Measurements from ENCODE around the gene KRT2. TPM values are rescaled to one million over a fixed set of nuclear protein-coding genes. Genes with fewer than 3 reads are reported as not detected.

The KRT2 gene
- total RNA-seq, 1 experiment from 2014 or later, result not detected

DNA sequence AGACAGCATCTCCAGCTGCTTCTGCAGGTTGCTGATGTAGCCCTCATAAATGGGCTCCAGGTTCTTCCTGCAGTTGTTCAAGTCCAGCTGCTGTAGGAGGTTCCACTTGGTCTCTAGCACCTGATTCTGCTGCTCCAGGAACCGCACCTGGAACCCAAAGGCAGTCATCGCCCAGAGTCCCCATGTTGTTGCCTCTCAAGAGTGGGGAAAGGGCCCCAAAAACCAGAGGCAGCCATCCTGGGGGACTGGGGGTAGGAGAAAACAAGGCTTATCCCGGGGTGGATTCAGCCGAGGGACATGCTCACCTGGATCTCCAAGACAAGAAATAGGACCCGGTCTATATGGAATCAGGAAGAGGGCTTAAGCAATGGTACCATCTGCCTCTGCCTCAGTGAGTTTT is 53.0 kb downstream of the KRT2 start:
- ChIA-PET POLR2A (interaction anchor here (0.6 kb wide), 1 partner anchor 18 kb away, joined by 3 read pairs; no protein-coding TSS in a partner anchor), CTCF (interaction anchor here (0.8 kb wide), 1 partner anchor 77 kb away, joined by 3 read pairs; no protein-coding TSS in a partner anchor)
- intact Hi-C loops (cut with micrococcal nuclease), result loop anchor here (10.0 kb wide), 1 partner anchor 116 kb away; no protein-coding TSS in a partner anchor
- no TSS peak for BruUV-seq (replicated peaks)
- H3K4me3 Mint-ChIP-seq (ENCODE audit: unreplicated experiment), result no peak overlapping the region
- DNase-seq (ENCODE audit: unreplicated experiment), result no peak
- TF ChIP-seq, protein P1, sequence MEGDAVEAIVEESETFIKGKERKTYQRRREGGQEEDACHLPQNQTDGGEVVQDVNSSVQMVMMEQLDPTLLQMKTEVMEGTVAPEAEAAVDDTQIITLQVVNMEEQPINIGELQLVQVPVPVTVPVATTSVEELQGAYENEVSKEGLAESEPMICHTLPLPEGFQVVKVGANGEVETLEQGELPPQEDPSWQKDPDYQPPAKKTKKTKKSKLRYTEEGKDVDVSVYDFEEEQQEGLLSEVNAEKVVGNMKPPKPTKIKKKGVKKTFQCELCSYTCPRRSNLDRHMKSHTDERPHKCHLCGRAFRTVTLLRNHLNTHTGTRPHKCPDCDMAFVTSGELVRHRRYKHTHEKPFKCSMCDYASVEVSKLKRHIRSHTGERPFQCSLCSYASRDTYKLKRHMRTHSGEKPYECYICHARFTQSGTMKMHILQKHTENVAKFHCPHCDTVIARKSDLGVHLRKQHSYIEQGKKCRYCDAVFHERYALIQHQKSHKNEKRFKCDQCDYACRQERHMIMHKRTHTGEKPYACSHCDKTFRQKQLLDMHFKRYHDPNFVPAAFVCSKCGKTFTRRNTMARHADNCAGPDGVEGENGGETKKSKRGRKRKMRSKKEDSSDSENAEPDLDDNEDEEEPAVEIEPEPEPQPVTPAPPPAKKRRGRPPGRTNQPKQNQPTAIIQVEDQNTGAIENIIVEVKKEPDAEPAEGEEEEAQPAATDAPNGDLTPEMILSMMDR (IDR thresholded peaks at IDR 0.05; ENCODE audit: unreplicated experiment), result no peak
- no peaks in the 10 kb centered on the region for H3K36me3 Mint-ChIP-seq (ENCODE audit: insufficient read depth, unreplicated experiment)
- peaks cover 8% of the 10 kb centered on the region for H3K9me3 Mint-ChIP-seq (ENCODE audit: unreplicated experiment)
- H3K4me1 Mint-ChIP-seq (ENCODE audit: insufficient read depth, unreplicated experiment), result no peaks in the 10 kb centered on the region
- no peak overlapping the region for H3K27ac Mint-ChIP-seq (ENCODE audit: low read depth, unreplicated experiment)
- H3K27me3 Mint-ChIP-seq (ENCODE audit: insufficient read depth, unreplicated experiment), result peaks cover 38% of the 10 kb centered on the region

Other genes with a start within 250 kb of the KRT2 start
- not detected in 2 replicates for gene KRT82, start 245.9 kb downstream of the KRT2 start, total RNA-seq (2022)
- not detected in 2 replicates for gene KRT75, start 217.8 kb downstream of the KRT2 start, total RNA-seq (2022)
- gene KRT6B, start 200.1 kb downstream of the KRT2 start, total RNA-seq (2022), result 2.3 and 3.3 TPM in 2 replicates
- gene KRT6C, start 178.4 kb downstream of the KRT2 start, total RNA-seq (2022), result 0.19 and 0.44 TPM in 2 replicates
- gene KRT6A, start 159.0 kb downstream of the KRT2 start, total RNA-seq (2022), result 1,403 and 1,688 TPM in 2 replicates
- gene KRT5, start 131.8 kb downstream of the KRT2 start, total RNA-seq (2022), result 1,273 and 3,552 TPM in 2 replicates
- not detected in 2 replicates for gene KRT71, start 99.1 kb downstream of the KRT2 start, total RNA-seq (2022)
- not detected in 2 replicates for gene KRT74, start 78.4 kb downstream of the KRT2 start, total RNA-seq (2022)
- not detected in 2 replicates for gene KRT72, start 50.7 kb downstream of the KRT2 start, total RNA-seq (2022)
- gene KRT73, start 33.7 kb downstream of the KRT2 start, total RNA-seq (2022), result not detected in 2 replicates
- not detected in 2 replicates for gene KRT1, start 28.2 kb upstream of the KRT2 start, total RNA-seq (2022)
- not detected in 2 replicates for gene KRT77, start 51.3 kb upstream of the KRT2 start, total RNA-seq (2022)
- not detected in 2 replicates for gene KRT76, start 125.1 kb upstream of the KRT2 start, total RNA-seq (2022)
- gene KRT3, start 143.9 kb upstream of the KRT2 start, total RNA-seq (2022), result not detected in 2 replicates
- not detected in 2 replicates for gene KRT4, start 161.9 kb upstream of the KRT2 start, total RNA-seq (2022)
- not detected in 2 replicates for gene KRT79, start 182.1 kb upstream of the KRT2 start, total RNA-seq (2022)
- not detected in 2 replicates for gene KRT78, start 196.8 kb upstream of the KRT2 start, total RNA-seq (2022)